ENCODE measurements around the gene RUNX3. TPM values are rescaled to one million over a fixed set of nuclear protein-coding genes. Genes with fewer than 3 reads are reported as not detected.

RUNX3 gene
- total and polyA plus RNA-seq, 4 donors = 0.43 to 1.1 (median 0.88) TPM

- peak; percentile 29 for DNase-seq (ENCODE audit: low spot score)
- TF ChIP-seq GABPA (IDR thresholded peaks at IDR 0.05 in 1 of 2, conservative IDR thresholded peaks at IDR 0.05 in 1 of 2) (no peak), HNF4A (conservative IDR thresholded peaks at IDR 0.05) (no peak), SP1 (IDR thresholded peaks at IDR 0.05) (no peak), RXRA (IDR thresholded peaks at IDR 0.05) (no peak), HNF4G (IDR thresholded peaks at IDR 0.05) (no peak), JUND (IDR thresholded peaks at IDR 0.05) (no peak), FOXA2 (IDR thresholded peaks at IDR 0.05) (no peak), YY1 (IDR thresholded peaks at IDR 0.05) (no peak), ZBTB33 (IDR thresholded peaks at IDR 0.05) (no peak), NR2F2 (IDR thresholded peaks at IDR 0.05) (no peak), TAF1 (conservative IDR thresholded peaks at IDR 0.05) (no peak), FOXA1 (IDR thresholded peaks at IDR 0.05) (no peak), CTCF (IDR thresholded peaks at IDR 0.05; ENCODE audit: low read depth, low read length, missing input control) (no peak), RAD21 (IDR thresholded peaks at IDR 0.05) (no peak), MAX (IDR thresholded peaks at IDR 0.05) (no peak), EGR1 (IDR thresholded peaks at IDR 0.05; ENCODE audit: low read depth in 2 of 2) (no peak)
- TF ChIP-seq, protein P1, sequence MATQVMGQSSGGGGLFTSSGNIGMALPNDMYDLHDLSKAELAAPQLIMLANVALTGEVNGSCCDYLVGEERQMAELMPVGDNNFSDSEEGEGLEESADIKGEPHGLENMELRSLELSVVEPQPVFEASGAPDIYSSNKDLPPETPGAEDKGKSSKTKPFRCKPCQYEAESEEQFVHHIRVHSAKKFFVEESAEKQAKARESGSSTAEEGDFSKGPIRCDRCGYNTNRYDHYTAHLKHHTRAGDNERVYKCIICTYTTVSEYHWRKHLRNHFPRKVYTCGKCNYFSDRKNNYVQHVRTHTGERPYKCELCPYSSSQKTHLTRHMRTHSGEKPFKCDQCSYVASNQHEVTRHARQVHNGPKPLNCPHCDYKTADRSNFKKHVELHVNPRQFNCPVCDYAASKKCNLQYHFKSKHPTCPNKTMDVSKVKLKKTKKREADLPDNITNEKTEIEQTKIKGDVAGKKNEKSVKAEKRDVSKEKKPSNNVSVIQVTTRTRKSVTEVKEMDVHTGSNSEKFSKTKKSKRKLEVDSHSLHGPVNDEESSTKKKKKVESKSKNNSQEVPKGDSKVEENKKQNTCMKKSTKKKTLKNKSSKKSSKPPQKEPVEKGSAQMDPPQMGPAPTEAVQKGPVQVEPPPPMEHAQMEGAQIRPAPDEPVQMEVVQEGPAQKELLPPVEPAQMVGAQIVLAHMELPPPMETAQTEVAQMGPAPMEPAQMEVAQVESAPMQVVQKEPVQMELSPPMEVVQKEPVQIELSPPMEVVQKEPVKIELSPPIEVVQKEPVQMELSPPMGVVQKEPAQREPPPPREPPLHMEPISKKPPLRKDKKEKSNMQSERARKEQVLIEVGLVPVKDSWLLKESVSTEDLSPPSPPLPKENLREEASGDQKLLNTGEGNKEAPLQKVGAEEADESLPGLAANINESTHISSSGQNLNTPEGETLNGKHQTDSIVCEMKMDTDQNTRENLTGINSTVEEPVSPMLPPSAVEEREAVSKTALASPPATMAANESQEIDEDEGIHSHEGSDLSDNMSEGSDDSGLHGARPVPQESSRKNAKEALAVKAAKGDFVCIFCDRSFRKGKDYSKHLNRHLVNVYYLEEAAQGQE (IDR thresholded peaks at IDR 0.05) = no peak
- TF ChIP-seq, protein P2, sequence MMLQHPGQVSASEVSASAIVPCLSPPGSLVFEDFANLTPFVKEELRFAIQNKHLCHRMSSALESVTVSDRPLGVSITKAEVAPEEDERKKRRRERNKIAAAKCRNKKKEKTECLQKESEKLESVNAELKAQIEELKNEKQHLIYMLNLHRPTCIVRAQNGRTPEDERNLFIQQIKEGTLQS (IDR thresholded peaks at IDR 0.05) = no peak
- Histone ChIP-seq H3K27ac (ENCODE audit: low read depth in 1 of 2, low read length in 2 of 2) (no peak overlapping the region), H3K9ac (ENCODE audit: low read depth in 1 of 2, low read length in 2 of 2) (no peak overlapping the region), H3K4me3 (ENCODE audit: low read depth in 1 of 3, low read length in 3 of 3) (no peak overlapping the region), H3K27me3 (ENCODE audit: control insufficient read depth in 4 of 4, insufficient read depth in 4 of 4, low read length in 3 of 4) (no peaks in the 10 kb centered on the region), H3K4me1 (ENCODE audit: control insufficient read depth in 4 of 4, insufficient read depth in 4 of 4, low read length in 3 of 4) (no peaks in the 10 kb centered on the region), H3K36me3 (ENCODE audit: control insufficient read depth in 4 of 4, insufficient read depth in 3 of 4, low read depth in 1 of 4, low read length in 3 of 4) (no peaks in the 10 kb centered on the region), H3K9me3 (ENCODE audit: control insufficient read depth in 4 of 4, low read length in 3 of 4) (no peaks in the 10 kb centered on the region)
- 84% methylated on average over 19 of the region's 19 CpGs for WGBS
Measured at GRCh38 chr1:24872061-24872850, 57.8 kb downstream of the RUNX3 start.
